GM19238 (cell line): Measurements from ENCODE around the gene GLIS1.
"Not testable (repeated sequence)": the region's sequence is repeated elsewhere in the genome, so short reads cannot be mapped to it uniquely, and the experiment has no call there.

Experiments
- DNase-seq: peaks from one replicate; pipeline ENCODE4 v3.0.0; 2011; ENCODE audit warnings: low spot score; ENCODE audit not compliant: insufficient read length

Gene GLIS1

GRCh38 chr1:53654216-53655210, 84.5 kb downstream of the GLIS1 start:
- DNase-seq = no peak

DNA sequence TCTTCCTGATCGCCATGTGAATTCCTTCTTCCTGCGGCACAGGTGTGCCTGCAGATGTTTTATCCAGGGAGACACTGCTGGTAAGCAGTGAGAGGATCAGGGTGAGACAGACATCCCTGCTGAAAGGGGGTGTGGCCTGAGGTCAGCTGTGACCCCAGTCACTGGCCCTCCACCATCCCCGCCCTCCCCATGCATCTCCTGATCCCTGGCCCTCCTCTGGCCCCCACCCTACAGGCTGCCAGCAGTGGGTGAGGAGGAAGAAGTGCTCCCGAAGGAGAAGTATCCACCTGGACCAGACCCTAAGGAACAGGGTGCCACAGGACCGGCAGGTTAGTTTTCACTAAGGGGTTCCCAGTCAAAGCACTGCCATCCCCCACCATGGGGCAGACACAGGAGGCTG, 85.3 kb downstream of the GLIS1 start:
- no peak for DNase-seq

DNA sequence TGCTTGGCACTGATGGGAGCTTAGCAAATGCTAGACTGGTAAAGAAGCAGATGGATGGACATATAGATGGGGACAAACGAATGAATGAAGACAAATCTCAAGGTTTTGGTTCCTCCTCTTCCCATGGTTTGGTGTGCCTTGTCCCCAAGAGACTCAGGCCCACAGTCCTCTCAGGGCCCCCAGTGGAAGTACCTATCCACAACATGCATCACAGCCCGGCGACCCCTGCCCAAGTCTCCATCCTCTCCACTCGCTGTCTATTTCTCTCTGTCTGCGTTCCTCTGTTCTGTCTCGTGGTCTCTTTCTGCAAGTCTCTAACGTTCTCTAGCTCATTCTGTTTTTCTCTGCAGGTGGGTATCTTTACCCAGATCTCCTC, 85.8 kb downstream of the GLIS1 start:
- no peak for DNase-seq

DNA sequence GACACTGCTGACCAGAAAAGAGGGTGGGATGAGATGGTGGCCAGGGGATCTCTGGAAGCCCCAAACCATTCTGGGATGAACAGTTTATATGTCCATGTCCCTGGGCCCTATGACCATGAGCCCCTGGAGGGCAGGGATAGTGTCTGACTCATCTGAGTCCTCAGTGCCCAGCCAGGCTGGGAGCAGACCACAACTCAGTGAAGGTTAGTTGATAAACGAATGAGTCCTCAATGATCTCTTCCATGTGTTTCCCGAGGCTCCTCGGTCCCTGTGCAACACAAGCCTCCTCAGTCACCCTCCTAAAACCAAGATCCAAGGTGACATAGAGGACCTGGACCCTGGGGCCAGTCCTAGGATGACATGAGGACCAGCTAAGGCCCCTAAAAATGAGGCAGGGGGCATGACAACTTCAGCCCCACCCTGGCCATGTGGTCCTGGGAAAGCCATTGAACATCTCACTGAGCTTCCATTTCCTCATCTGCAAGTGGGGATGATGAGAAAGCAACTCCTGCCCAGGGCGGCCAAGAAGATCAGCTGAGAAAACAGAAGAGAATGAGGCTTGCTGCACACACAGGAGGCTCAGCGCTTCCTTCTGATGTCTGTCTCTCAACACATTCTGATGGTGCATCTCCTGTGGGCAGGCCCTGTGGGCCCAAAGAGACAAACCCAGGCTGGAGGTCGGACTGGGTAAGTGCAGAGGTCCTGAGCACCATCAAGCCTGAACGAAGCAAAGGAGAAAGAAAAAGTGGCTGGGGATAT, 86.3 kb downstream of the GLIS1 start:
- DNase-seq = no peak

DNA sequence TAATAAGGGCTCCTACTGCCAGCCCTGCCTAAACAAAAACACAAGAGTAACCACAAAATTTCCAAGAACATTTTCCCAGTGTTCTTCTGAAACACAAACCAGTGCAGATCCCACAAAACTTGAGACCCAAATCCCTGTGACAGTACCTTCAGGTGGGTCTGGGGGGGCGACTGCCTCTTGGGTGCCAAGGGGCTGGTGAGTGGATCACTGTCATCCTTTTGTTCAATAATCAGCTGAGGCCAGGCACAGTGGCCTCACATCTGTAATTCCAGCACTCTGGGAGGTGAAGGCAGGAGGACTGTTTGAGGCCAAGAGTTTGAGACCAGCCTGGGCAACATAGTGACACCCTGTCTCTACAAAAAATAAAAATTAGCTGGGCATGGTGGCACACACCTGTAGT, 87.6 kb downstream of the GLIS1 start:
- DNase-seq = no peak

DNA sequence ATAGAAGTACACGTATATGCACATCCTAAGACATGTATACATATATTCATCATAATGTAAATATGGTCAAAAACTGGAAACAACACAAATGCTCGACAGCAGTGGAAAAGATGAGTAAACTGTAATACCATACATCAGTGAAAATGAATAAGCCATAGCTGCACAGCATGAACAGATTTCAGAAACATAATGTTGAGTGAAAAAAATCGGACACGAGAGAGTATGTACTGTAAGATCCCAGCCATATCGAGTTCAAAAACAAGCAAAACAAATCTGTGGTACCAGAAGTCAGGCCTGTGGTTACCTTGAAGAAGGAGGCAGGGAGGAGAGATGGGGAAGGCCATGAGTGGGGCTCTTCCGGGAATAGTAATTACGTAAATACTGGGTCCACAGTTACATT, 90.4 kb downstream of the GLIS1 start:
- DNase-seq = no peak

- not testable (repeated sequence) for DNase-seq
Measured at GRCh38 chr1:53647915-53648314, 91.0 kb downstream of the GLIS1 start.

DNA sequence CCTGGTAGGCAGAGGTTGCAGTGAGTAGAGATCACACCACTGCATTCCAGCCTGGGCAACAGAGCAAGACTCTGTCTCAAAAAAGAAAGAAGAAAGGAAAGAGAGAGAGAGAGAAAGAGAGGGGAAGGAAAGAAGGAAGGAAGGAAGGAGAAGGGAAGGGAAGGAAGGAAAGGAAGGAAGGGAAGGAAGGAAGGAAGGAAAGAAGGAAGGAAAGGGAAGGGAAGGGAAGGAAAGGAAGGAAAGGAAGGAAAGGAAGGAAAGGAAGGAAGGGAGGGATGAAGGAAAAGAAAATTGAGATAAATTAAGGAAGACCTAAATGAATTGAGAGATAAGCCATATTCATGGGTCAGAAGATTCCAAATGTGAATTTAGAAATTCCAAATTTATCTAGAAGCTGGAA, 92.2 kb downstream of the GLIS1 start:
- no peak for DNase-seq

- no peak for DNase-seq
Measured at GRCh38 chr1:53645690-53646078, 93.3 kb downstream of the GLIS1 start.

GRCh38 chr1:53644909-53645689, 93.9 kb downstream of the GLIS1 start:
- DNase-seq = no peak

DNA sequence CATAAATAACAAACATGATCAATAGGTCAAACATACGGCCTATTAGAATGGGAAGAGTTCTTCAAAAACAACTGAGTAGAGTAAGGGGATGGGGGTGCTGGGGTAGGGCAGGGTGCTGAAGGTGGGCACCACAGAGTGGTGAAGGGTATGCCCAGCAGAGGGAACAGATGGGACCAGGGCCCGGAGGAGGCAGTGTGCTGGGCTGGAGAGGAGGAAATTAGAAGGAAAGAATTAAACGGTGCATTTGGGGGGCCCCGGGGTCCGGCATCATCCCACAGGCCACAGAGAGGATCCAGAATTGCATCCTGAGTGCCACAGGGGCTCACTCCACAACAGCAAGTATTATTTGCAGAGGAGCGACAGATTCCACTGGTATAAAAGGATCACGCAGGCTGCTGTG, 94.5 kb downstream of the GLIS1 start:
- DNase-seq = no peak

DNA sequence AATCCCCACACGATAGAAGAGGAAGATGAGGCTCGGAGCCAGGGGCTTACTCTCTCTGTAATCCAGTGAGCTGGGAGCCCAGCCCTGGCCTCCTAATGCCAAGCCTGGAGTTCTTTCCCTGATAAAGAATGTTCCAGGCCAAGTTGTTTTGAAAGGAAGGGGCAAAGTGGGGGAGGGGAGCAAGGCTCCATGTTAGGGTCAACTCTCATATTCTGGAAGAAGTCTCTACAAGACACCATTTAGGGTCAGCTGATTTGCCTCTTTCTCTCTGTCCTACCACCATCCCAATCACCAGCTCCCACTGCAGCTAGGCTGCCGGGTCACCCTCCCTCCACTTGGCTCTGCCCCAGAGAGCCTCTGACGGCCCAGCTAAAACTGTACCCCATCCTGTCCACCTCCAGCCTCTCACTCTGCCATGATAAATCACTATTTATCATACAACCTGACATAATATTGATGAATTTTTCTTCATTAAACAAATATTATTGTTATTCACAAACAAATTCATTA, 95.0 kb downstream of the GLIS1 start:
- no peak for DNase-seq

- no peak for DNase-seq
Measured at GRCh38 chr1:53643041-53643880, 95.7 kb downstream of the GLIS1 start.

GRCh38 chr1:53642607-53643006, 96.4 kb downstream of the GLIS1 start:
- DNase-seq = no peak

DNA sequence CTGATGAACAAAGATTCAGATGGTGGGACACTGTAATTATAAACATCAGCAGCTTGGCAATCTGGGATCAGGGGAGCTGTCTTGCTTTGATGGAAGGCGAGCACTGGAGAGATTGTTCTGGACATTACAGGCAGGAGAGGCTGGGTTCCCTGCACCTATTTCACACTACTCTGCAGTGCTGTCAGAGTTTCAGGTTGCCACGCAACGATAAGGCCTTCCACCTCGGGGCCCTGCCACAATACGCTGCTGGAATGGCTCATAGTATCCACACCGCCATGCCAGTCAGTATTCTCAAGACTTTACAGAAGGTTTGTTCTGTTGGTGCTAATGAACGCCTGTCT, 96.8 kb downstream of the GLIS1 start:
- no peak for DNase-seq

GRCh38 chr1:53641481-53642214, 97.3 kb downstream of the GLIS1 start:
- no peak for DNase-seq

DNA sequence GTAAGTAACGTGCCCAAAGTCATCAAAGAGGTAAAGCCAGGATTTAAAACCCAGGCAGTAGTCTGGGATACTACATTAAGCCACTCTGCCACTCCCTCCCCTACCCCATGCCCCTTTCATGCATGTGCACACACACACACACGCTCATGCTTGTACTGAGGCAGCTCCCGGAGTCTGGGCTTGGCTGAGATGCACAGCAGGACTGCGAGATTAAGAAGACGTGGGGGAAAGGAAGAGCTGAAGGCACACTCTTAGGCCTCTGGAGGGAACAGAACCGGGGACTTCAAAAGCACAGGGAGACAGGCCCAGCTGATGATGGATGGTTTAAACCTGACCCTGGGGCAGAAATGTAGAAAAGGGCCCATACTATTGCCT, 98.3 kb downstream of the GLIS1 start:
- DNase-seq = no peak

- DNase-seq = no peak
Measured at GRCh38 chr1:53639996-53640700, 98.8 kb downstream of the GLIS1 start.

- DNase-seq = no peak
Measured at GRCh38 chr1:53639251-53639763, 99.7 kb downstream of the GLIS1 start.
